GM21381 (cell line): ENCODE results near the gene SMNDC1.
"Not testable (repeated sequence)": the region's sequence is repeated elsewhere in the genome, so short reads cannot be mapped to it uniquely, and the experiment has no call there.

ENCODE experiments used
- ATAC-seq: cut with Tn5 transposase; IDR thresholded peaks from one replicate; pipeline ENCODE4 v1.9.1; 2021; ENCODE audit warnings: mild to moderate bottlenecking, moderate library complexity; ENCODE audit not compliant: unreplicated experiment

SMNDC1 gene

DNA sequence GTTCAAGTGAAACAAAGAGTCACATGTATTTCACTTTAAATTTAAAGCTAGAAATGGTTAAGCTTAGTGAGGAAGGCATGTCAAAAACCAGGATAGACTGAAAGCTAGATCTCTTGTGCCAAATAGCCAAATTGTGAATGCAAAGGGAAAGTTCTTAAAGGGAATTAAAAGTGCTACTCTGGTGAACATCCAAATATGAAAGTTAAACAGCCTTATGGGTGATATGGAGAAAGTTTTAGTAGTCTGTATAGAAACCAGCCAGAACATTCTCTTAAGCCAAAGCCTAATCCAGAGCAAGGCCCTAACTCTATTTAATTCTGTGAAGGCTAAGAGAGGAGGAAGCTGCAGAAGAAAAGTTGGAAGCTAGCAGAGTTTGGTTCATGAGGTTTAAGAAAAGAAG is 50.3 kb downstream of the SMNDC1 start:
- no peak for ATAC-seq

DNA sequence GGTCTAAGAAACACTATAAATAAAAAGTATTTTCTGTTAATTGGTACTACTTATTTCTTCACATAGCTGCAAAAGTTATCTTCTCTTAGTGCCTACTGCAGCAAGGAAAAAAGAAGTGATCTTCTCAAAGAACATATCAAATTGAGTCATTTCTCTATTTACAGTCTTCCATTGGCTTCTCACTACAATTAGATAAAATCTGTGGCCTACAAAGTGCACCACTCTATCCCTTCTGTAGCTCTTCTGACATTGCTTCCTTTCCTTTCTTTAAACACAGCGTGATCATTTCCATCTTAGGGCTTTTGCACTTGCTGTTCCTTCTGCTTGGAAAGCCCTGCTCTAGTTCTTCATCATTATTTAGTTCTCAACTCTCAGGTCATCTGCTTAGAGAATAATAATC is 52.6 kb downstream of the SMNDC1 start:
- ATAC-seq = no peak

- ATAC-seq = peak; percentile 84
Measured at GRCh38 chr10:110251392-110251791, 53.3 kb downstream of the SMNDC1 start.

- peak; percentile 51 for ATAC-seq
Measured at GRCh38 chr10:110249489-110249888, 55.2 kb downstream of the SMNDC1 start.

DNA sequence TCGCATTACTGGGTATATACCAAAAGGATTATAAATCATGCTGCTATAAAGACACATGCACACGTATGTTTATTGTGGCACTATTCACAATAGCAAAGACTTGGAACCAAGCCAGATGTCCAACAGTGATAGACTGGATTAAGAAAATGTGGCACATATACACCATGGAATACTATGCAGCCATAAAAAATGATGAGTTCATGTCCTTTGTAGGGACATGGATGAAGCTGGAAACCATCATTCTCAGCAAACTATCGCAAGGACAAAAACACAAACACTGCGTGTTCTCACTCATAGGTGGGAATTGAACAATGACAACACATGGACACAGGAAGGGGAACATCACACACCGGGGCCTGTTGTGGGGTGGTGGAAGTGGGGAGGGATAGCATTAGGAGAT is 56.9 kb downstream of the SMNDC1 start:
- not testable (repeated sequence) for ATAC-seq

- ATAC-seq = no peak
Measured at GRCh38 chr10:110244550-110244949, 60.2 kb downstream of the SMNDC1 start.

GRCh38 chr10:110242511-110242910 is 62.2 kb downstream of the SMNDC1 start:
- no peak for ATAC-seq

GRCh38 chr10:110241841-110242240 is 62.9 kb downstream of the SMNDC1 start:
- no peak for ATAC-seq

DNA sequence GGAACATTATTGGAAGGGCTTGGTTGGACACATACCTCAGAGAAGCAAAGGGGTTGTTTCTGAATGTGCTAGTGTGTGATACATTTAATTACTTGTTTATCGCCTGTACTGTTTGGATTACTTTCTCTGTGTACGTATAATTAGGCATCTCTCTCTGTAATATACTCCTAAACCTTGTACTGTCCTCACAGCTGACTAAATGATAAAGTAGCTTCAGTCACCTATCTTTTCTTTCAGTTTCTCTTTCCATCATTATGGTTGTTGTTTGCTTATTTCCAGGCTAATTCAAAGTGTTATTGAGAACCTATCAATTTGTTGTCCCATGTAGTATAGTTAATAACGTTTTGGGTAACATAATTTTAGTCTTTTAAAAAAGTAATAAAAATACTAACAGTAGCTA is 63.3 kb downstream of the SMNDC1 start:
- ATAC-seq = no peak
